AG04449 (cell line): Measurements from ENCODE around the gene DTNA.

Source experiments
- CTCF ChIA-PET: fragments of 350-600 bp; formaldehyde crosslinking; extraction: SDS; loops from one replicate; lab custom pipeline; 2021; ENCODE audit warnings: antibody characterized with exemption; lab: Yijun Ruan, JAX
- POLR2A ChIA-PET: fragments of 400-600, 350-600 bp; formaldehyde crosslinking; extraction: SDS; loops from one replicate; lab custom pipeline; 2020; ENCODE audit warnings: antibody characterized with exemption, inconsistent platforms; lab: Yijun Ruan, JAX
- DNase-seq: peaks from one replicate; pipeline ENCODE4 v3.0.0-alpha.2; 2010; ENCODE audit warnings: low read depth, low spot score
- H3K4me3 ChIP-seq: 2 replicates; pipeline ENCODE4 v1.5.1; 2011; ENCODE audit warnings: low read depth, mild to moderate bottlenecking, control low read depth, low read length
- CTCF ChIP-seq: IDR thresholded peaks from one replicate; pipeline ENCODE4 v1.5.1; 2011; ENCODE audit warnings: mild to moderate bottlenecking, moderate library complexity, low read length, control low read depth, inconsistent platforms; ENCODE audit not compliant: insufficient read depth; ENCODE audit errors: missing control alignments

The DTNA gene

GRCh38 chr18:34740101-34740500 is 30.0 kb downstream of the DTNA start:
- ChIA-PET POLR2A (no interaction called here), CTCF (interaction anchor here (1.0 to 1.3 kb wide), 2 partner anchors 10 to 11 kb away, joined by 3 read pairs; no protein-coding TSS in a partner anchor)
- H3K4me3 ChIP-seq = no peak overlapping the region
- DNase-seq = no peak
- no peak for TF ChIP-seq CTCF

- POLR2A ChIA-PET = no interaction called here
- H3K4me3 ChIP-seq = no peak overlapping the region
- no peak for TF ChIP-seq CTCF
- CTCF ChIA-PET = interaction anchor here (1.0 to 1.3 kb wide), 2 partner anchors 10 to 46 kb away, joined by 3 read pairs; no protein-coding TSS in a partner anchor
- no peak for DNase-seq
Measured at GRCh38 chr18:34740724-34741123, 30.6 kb downstream of the DTNA start.

GRCh38 chr18:34741401-34741800 is 31.3 kb downstream of the DTNA start:
- POLR2A ChIA-PET = no interaction called here
- no peak overlapping the region for H3K4me3 ChIP-seq
- TF ChIP-seq CTCF = no peak
- DNase-seq = no peak
- CTCF ChIA-PET = interaction anchor here (1.0 to 1.4 kb wide), 3 partner anchors 9 to 80 kb away, joined by 3 to 4 read pairs (median 4); no protein-coding TSS in a partner anchor

GRCh38 chr18:34742891-34743341 is 32.8 kb downstream of the DTNA start:
- no peak for TF ChIP-seq CTCF
- DNase-seq = no peak
- ChIA-PET CTCF (interaction anchor here (0.9 to 2.4 kb wide), 2 partner anchors 12 to 81 kb away, joined by 4 to 10 read pairs; no protein-coding TSS in a partner anchor), POLR2A (no interaction called here)
- no peak overlapping the region for H3K4me3 ChIP-seq

GRCh38 chr18:34744569-34744968 is 34.5 kb downstream of the DTNA start:
- no peak overlapping the region for H3K4me3 ChIP-seq
- DNase-seq = no peak
- CTCF ChIA-PET = interaction anchor here (1.3 to 2.4 kb wide), 2 partner anchors 9 to 83 kb away, joined by 4 to 10 read pairs; no protein-coding TSS in a partner anchor
- TF ChIP-seq CTCF = no peak
- POLR2A ChIA-PET = no interaction called here

GRCh38 chr18:34746614-34747013 is 36.5 kb downstream of the DTNA start:
- TF ChIP-seq CTCF = no peak
- ChIA-PET POLR2A (no interaction called here), CTCF (interaction anchor here (1.3 kb wide), 1 partner anchor 17 kb away, joined by 3 read pairs; no protein-coding TSS in a partner anchor)
- no peak for DNase-seq
- H3K4me3 ChIP-seq = no peak overlapping the region
